ENCODE measurements around the gene LRPAP1.
"Not testable (repeated sequence)": the region's sequence is repeated elsewhere in the genome, so short reads cannot be mapped to it uniquely, and the experiment has no call there.

DNA sequence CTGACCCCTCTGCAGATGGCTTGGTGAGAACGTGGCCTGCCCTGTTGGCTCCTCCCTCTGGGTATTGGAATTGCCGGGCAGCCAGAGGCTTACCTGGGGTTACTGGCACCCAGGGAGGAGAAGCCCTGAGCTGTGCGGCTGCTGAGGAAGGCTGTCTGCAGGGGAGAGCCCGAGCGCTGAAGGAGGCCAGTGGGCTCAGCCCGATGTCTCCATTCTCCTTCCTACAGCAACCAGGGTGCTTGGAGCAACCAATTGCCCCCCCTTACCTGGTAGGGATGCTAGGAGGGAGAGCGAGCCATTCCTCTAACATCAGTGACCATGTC, 26.3 kb upstream of the LRPAP1 start:
- TF ChIP-seq CTCF, POLR2A (IDR thresholded peaks at IDR 0.05): not testable (repeated sequence)
